ENCODE data around the gene MTA1. TPM values are rescaled to one million over a fixed set of nuclear protein-coding genes. Genes with fewer than 3 reads are reported as not detected.
A peak's percentile ranks its signal among the peaks of the same experiment; 100 is the strongest.

Gene MTA1
- total RNA-seq, 4 donors from 2014 or later = 67.5 to 213 (median 95.3) TPM

GRCh38 chr14:105492971-105493871, 73.6 kb downstream of the MTA1 start:
- Histone ChIP-seq H3K36me3 (peaks cover 0 to 21% (median 0%) of the 10 kb centered on the region in 3 donors), H3K27me3 (no peaks in the 10 kb centered on the region), H3K9me3 (no peaks in the 10 kb centered on the region), H3K4me3 (no peak overlapping the region), H3K27ac (no peak overlapping the region), H3K4me1 (peaks cover 0 to 42% (median 23%) of the 10 kb centered on the region in 4 donors)
- TF ChIP-seq POLR2A (IDR thresholded peaks at IDR 0.05) (no peak), CTCF (IDR thresholded peaks at IDR 0.05) (no peak), EP300 (IDR thresholded peaks at IDR 0.05) (no peak)
- DNase-seq (ENCODE audit: low spot score in 2 of 2) = peak in 1 of 2 donors; percentile 13
- WGBS, 2 donors = 85 to 88% methylated on average over 18 to 20 of the region's 20 CpGs

GRCh38 chr14:105493921-105494605, 74.4 kb downstream of the MTA1 start:
- Histone ChIP-seq H3K27me3 (no peaks in the 10 kb centered on the region), H3K9me3 (no peaks in the 10 kb centered on the region), H3K36me3 (peaks cover 0 to 24% (median 0%) of the 10 kb centered on the region in 3 donors), H3K27ac (no peak overlapping the region), H3K4me1 (peaks cover 0 to 42% (median 19%) of the 10 kb centered on the region in 4 donors), H3K4me3 (no peak overlapping the region)
- 87 to 89% methylated on average over 6 to 10 of the region's 16 CpGs for WGBS, 2 donors
- no peak for DNase-seq (ENCODE audit: low spot score in 2 of 2)
- TF ChIP-seq POLR2A (IDR thresholded peaks at IDR 0.05) (no peak), CTCF (IDR thresholded peaks at IDR 0.05) (no peak)

GRCh38 chr14:105494606-105494929, 74.9 kb downstream of the MTA1 start:
- Histone ChIP-seq H3K27me3 (no peaks in the 10 kb centered on the region), H3K36me3 (peaks cover 0 to 24% (median 0%) of the 10 kb centered on the region in 3 donors), H3K9me3 (no peaks in the 10 kb centered on the region), H3K4me3 (no peak overlapping the region), H3K27ac (no peak overlapping the region), H3K4me1 (peaks cover 0 to 42% (median 15%) of the 10 kb centered on the region in 4 donors)
- no peak for DNase-seq (ENCODE audit: low spot score in 2 of 2)
- 93 to 96% methylated on average over 6 of the region's 6 CpGs for WGBS, 2 donors
- no peak for TF ChIP-seq CTCF (IDR thresholded peaks at IDR 0.05)

- Histone ChIP-seq H3K27ac (no peak overlapping the region), H3K4me3 (no peak overlapping the region), H3K36me3 (peaks cover 0 to 24% (median 0%) of the 10 kb centered on the region in 3 donors), H3K4me1 (peaks cover 0 to 40% (median 10%) of the 10 kb centered on the region in 4 donors), H3K9me3 (no peaks in the 10 kb centered on the region), H3K27me3 (no peaks in the 10 kb centered on the region)
- 78 to 79% methylated on average over 15 to 16 of the region's 18 CpGs for WGBS, 2 donors
- DNase-seq (ENCODE audit: low spot score in 2 of 2) = peak in 1 of 2 donors; percentile 11
- no peak for TF ChIP-seq EP300 (IDR thresholded peaks at IDR 0.05)
- no peak for TF ChIP-seq POLR2A (IDR thresholded peaks at IDR 0.05)
- TF ChIP-seq CTCF (IDR thresholded peaks at IDR 0.05) = no peak
Observed at GRCh38 chr14:105495101-105495989, 75.7 kb downstream of the MTA1 start.
